GM19099 (cell line): ENCODE results near the gene HOXC10.

Source experiments
- POLR2A ChIP-seq: IDR thresholded peaks from 3 replicates; pipeline ENCODE4 v1.6.1; 2011; ENCODE audit warnings: low read depth; ENCODE audit not compliant: insufficient read length; ENCODE audit errors: extremely low read depth

Gene HOXC10

DNA sequence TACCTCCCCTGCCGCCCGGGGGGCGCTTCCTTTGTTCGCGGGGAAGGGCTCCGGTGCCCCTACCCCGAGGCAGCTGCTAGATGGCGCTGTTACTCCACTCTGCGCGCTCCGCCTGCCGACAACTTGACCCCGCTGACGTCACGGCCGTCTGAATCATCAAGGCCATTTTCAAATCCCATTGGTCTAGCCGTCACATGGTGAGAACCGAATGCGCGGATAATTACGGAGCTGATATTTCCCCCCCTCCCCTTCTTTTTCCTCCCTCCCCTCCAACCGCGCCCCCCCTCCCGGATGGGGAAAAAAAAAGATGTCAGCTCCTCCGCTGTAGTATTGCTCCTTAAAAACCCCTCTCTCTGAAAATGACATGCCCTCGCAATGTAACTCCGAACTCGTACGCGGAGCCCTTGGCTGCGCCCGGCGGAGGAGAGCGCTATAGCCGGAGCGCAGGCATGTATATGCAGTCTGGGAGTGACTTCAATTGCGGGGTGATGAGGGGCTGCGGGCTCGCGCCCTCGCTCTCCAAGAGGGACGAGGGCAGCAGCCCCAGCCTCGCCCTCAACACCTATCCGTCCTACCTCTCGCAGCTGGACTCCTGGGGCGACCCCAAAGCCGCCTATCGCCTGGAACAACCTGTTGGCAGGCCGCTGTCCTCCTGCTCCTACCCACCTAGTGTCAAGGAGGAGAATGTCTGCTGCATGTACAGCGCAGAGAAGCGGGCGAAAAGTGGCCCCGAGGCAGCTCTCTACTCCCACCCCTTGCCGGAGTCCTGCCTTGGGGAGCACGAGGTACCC lies at the start of gene HOXC10:
TSS of gene HOXC10 (plus strand) at position 246 of the 791 bp plus-strand sequence. CDS start at position 360, 114 bp downstream.
- no peak for TF ChIP-seq POLR2A

DNA sequence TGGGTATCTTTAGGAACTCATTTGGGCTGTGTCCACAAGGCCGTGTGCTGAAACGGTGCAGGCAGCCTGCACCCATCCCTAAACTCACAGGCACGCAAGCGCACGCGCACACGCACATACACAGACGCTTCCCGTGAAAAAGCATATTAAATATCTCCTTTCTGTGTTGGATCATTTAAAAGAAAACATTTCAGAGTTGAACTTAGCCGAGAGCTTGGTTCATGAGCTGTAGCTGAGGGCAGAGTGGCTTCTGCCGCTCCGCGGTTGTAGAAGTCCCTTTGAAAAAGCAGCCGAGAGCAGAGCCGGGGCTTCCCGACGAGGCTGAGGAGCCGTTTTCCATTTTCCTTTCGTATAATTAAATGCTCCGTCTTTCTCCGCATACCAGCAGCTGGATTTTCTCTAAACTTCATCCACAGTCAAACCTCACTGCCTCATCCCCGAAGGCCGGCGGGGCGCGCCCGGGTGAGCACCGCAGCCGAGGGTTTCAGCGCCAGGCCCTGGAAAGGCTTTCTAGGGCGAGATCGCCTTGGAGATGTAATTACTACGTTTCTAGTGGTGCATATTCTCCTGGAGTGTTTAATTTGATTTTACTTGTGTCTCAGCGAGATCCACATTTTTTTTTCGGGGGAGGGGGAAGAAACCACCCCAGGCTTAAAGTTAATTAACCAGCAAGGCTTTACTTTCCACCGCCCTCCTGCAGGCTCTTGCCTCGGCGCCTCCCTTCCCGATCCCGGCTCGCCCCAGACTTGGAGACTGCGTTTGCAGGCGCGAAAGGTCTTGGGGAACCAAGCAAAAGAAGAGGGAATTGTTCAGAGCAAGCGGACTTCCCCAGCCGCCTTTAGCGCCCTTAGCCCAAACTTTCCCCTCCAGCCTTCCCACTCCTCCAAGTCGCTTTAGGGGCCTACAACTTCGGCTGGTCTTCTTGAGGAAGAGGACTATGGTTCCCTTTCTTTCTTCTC lies 49.3 kb upstream of the HOXC10 start:
- no peak for TF ChIP-seq POLR2A

DNA sequence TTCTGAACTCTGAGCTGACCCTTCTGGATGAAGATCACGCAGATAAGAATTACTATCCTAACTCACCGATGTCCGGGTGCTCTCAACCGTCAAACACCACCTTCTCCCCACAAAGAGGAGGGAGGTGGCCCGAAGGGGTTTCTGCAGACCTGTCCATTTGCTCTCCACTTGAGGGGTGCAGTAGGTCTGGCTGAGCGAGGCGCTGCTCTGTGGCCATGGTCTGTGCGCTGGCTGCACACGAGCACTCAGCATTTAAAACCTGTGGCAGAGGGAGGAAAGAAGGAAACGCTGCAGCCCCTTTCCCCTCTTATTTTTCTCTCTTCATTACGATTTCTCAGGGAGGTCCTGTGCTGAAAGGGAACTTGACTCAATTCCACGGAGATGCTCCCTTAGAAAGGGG lies 47.8 kb upstream of the HOXC10 start:
- no peak for TF ChIP-seq POLR2A

DNA sequence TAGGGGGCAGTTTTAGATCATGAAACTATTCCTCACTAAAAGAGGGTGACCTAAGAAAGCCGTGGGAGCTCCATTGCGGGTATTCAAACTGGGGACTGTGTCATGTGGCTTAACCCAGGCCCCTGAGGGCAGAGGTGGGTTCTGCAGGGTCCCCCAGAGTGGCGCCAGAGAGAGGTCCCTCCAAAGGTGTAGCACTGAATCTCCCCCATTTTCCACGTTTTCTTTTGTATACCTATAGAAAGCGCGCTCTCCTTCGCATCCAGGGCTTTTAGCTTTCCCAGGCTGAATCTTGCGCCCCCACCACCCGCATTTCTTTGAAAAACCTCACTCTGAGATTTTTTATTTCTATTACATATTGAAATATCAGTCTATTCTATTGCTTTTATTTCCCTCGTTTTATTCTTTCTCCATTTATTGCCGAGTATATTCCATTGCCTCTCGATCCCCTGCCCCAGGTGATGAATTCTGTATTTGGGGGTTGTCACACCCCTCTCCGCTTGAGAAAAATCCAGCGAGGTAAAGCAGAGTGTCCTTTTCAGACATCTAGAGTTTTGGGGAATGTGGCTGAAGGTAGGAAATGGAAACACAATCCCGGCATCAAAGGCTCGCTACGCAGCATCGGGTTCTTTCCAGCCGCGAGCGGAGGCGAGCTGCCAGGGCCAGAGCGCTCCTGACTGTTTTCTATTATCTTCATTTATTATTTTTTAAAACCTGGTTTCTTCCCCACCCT lies 47.2 kb upstream of the HOXC10 start:
- TF ChIP-seq POLR2A, result no peak

DNA sequence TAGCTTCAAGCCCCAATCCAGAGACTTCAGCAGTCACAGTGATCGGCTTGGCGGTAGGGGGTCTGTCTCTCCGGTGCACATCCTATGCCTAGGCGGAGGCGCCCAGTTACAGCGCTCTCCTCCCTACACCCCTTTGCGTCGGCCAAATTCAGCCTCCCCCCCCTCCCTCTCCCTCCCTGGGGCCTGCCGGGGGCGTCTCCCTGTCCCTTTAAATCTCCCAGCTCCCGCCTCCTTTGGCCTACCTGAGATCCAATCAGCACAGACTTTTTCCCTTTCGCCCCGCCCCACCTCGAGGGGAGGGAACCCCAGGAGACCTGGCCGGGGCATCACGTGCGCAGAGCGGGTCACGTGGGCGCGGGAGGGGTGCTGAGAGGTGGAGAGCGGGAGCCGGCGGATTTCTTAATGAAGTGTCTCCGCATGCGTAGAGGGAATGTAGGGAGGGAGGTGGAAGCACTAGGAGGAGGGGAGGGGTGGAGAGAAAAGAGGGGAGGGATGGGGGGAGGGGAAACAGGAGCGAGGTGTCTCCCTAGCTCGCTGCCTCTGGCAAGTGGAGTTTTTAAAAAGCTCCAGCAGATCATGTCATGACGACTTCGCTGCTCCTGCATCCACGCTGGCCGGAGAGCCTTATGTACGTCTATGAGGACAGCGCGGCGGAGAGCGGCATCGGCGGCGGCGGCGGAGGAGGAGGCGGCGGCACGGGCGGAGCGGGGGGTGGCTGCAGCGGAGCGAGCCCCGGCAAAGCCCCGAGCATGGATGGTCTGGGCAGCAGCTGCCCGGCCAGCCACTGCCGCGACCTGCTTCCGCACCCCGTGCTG lies 46.4 kb upstream of the HOXC10 start, which contains the start of gene HOXC13:
TSS of gene HOXC13 (plus strand) at position 506 of the 815 bp plus-strand sequence. CDS start at position 582, 76 bp downstream.
- no peak for TF ChIP-seq POLR2A

DNA sequence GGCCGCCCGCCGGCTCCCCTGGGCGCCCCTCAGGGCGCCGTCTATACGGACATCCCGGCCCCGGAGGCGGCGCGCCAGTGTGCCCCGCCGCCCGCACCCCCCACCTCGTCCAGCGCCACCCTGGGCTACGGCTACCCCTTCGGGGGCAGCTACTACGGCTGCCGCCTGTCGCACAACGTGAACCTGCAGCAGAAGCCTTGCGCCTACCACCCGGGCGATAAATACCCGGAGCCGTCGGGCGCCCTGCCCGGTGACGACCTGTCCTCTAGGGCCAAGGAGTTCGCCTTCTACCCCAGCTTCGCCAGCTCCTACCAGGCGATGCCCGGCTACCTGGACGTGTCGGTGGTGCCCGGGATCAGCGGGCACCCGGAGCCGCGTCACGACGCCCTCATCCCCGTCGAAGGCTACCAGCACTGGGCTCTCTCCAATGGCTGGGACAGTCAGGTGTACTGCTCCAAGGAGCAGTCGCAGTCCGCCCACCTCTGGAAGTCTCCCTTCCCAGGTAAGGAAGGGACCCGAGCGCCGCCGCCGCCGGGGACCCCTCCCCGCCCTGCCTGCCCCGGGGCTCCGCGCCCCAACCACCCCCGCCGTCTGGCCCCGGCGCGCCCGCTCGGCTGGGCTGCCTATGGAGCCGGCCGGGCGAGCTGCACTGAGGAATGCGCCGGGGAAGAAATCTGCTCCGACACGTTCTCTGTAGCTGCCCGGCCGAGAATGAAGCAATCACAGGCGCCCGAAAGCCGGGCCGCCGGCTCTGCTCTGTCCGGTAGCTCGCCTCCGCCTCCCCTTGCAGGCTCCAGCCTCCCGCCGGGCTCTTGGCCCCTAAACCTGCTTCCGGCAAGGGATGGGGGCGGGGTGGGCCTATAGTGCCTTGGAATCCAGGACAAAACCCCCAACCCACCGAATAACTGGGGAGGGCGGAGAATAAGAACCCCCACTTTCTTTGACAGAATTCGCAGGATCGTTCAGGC lies 45.5 kb upstream of the HOXC10 start:
- TF ChIP-seq POLR2A, result no peak

DNA sequence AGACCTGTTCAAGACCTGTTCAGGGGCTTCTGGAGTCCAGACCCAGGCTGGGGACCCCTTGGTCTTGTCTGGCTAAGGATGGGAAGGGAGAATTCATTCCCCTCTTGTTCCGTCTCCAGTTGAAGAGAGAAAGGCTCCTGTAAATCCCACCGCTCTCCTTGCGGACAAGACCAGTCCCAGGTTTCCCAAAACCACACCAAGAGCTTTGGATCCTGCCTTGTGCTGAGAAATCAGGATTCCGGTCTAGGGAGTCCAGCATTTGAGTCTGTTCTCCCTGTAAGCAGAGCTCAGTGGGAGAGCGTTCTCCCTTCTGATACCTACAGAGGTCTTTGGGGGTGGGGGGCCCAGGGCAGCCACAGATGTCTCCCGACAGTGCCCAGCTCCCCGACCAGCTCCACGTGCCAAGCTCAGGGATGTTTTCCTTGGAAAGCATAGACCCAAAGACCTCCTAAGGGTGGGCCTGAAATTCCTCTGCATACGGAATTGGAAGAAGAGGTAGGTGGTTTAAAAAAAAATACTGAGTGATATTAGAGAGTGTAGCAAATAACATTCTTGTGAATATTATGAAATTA lies 44.4 kb upstream of the HOXC10 start:
- no peak for TF ChIP-seq POLR2A

DNA sequence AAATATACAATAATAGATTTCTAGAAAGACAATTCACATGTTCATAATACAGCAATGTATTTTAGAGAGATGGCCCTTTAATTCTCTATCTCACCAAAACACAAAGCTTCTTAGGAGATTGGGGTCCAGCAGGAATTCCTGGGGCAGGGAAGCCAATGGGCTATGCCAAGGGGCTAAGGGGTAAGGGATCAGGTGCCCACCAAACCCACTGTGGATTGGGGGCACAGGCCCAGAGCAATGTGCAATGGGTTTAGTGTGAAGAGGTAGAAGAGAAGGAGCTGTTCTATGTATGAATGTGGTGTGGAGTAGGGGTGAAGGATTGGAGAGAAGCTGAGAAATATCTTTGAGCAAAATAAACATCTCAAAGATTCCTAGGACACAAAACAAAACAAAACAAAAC lies 43.8 kb upstream of the HOXC10 start:
- TF ChIP-seq POLR2A, result no peak

DNA sequence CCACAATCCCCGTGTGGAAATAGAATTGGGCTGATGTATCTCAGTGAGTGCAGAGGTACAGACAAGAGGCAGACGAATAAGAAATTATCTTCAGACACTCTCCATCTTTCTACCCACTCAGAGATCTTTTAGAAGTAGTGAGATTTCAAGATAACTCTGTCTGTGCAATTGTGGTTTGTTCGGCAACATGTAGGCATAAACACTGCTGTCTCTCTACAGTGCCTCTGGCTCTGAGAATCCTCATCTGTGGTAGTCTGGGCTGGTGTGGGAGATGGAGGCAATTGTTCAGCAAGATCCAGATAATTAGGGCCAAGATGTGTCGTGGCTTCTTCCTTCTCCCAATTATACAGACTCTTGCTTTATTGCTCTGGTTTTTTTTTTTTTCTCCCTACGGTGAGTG lies 43.2 kb upstream of the HOXC10 start:
- no peak for TF ChIP-seq POLR2A

DNA sequence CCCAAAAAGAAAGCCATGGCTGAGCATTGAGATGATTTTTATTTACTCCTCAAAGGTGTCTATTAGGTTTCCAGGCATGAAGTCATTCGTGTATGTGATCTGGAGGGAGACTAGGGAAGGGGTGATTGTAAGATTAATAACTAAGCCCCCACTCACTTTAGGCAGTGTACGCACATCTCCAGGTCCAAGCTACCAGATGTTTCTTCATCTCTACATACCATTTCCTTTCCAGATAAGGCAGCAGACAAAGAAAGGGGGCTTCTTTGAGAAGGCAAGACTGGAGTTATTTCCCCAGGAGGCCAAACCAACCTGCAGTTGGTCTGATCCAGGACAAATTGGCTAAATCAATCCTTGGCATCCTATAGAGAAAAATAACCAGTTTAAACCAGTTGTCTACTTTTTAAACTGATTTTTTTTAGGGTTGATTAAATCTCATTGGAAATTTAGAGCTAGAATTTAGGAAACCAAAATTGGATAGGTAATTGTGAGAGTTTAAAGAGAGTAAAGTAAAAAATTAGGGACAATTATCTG lies 42.4 kb upstream of the HOXC10 start:
- TF ChIP-seq POLR2A, result no peak

DNA sequence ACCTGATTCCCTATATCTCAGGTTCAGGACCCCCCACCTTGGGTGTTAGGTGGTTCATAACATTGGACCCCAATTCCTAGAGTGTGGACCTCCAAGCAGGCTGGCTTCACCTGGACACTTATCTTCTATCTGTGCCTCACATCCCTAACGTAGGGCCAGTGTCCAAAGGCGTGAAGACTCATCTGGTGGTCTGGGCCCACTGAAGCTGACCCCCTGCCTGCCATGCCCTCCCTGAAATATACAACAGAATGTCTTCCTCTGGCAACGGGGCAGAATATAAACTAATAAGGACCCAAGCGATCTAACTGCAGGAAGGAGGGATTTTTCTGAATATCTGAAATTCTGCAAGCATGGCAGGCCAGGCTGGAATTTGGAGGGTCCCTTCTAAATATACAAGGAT lies 40.7 kb upstream of the HOXC10 start:
- no peak for TF ChIP-seq POLR2A
